Frontal cortex (tissue), 4 donors: ENCODE results near the gene LMNTD2. TPM values are rescaled to one million over a fixed set of nuclear protein-coding genes. Genes with fewer than 3 reads are reported as not detected.

Experiments used
- DNase-seq, 2 donors: peaks; one replicate each; pipeline ENCODE4 v3.0.0; 2012; ENCODE audit warnings: low spot score in 2 of 2
- FAIRE-seq: peaks from 2 replicates; lab custom pipeline; 2012; peaks lifted over from hg19 to GRCh38; lab: Jason Lieb, UNC
- total RNA-seq: library from RNA; depleted of rRNA; stranded (reverse); fragments of >200 nt; gene quantifications from one replicate; pipeline ENCODE4 v1.2.3, GENCODE V29; 2014
- donor health status: control.
- donor health status: control.
- donor health status: control.

Gene LMNTD2
- total RNA-seq, 1 donor from 2014 or later: not detected

GRCh38 chr11:537622-538430 is 22.7 kb downstream of the LMNTD2 start:
- no peak for FAIRE-seq
- no peak for DNase-seq

- FAIRE-seq (no peak), DNase-seq (peak; percentile 80 to 92)
Observed at GRCh38 chr11:536841-537621, 23.5 kb downstream of the LMNTD2 start, which contains the start of gene LRRC56. Gene LRRC56 (plus strand): TSS chr11:537527. CDS start chr11:540685, 3,158 bp downstream.

GRCh38 chr11:535519-536454 is 24.8 kb downstream of the LMNTD2 start, which contains the start of gene HRAS:
Gene HRAS (minus strand): TSS chr11:535576.
- FAIRE-seq (no peak), DNase-seq (peak; percentile 100)

- no peak for FAIRE-seq
Observed at GRCh38 chr11:535210-535518, 25.4 kb downstream of the LMNTD2 start.

GRCh38 chr11:534396-535209 is 25.9 kb downstream of the LMNTD2 start:
- FAIRE-seq (no peak), DNase-seq (peak in 1 of 2 donors; percentile 48)

More at GRCh38 chr11:535210-535518, 25.4 kb downstream of the LMNTD2 start:
- DNase-seq: no peak

- no peak for FAIRE-seq
- DNase-seq: no peak
Observed at GRCh38 chr11:533586-534395, 26.7 kb downstream of the LMNTD2 start.

GRCh38 chr11:532986-533585 is 27.5 kb downstream of the LMNTD2 start:
- FAIRE-seq (no peak), DNase-seq (no peak)

- DNase-seq: no peak
- no peak for FAIRE-seq
Observed at GRCh38 chr11:532527-532985, 28.0 kb downstream of the LMNTD2 start.

GRCh38 chr11:531919-532526 is 28.5 kb downstream of the LMNTD2 start:
- FAIRE-seq (no peak), DNase-seq (no peak)

GRCh38 chr11:530960-531831 is 29.3 kb downstream of the LMNTD2 start:
- DNase-seq (no peak), FAIRE-seq (no peak)

GRCh38 chr11:529728-530411 is 30.7 kb downstream of the LMNTD2 start:
- FAIRE-seq: no peak
- DNase-seq: no peak

GRCh38 chr11:528815-529727 is 31.5 kb downstream of the LMNTD2 start:
- no peak for DNase-seq
- FAIRE-seq: no peak

- no peak for FAIRE-seq
- DNase-seq: no peak
Observed at GRCh38 chr11:528166-528814, 32.2 kb downstream of the LMNTD2 start.

GRCh38 chr11:526192-526591 is 34.3 kb downstream of the LMNTD2 start:
- FAIRE-seq: no peak
- no peak for DNase-seq
